ENCODE results near the gene CCDC157.

CCDC157 gene

DNA sequence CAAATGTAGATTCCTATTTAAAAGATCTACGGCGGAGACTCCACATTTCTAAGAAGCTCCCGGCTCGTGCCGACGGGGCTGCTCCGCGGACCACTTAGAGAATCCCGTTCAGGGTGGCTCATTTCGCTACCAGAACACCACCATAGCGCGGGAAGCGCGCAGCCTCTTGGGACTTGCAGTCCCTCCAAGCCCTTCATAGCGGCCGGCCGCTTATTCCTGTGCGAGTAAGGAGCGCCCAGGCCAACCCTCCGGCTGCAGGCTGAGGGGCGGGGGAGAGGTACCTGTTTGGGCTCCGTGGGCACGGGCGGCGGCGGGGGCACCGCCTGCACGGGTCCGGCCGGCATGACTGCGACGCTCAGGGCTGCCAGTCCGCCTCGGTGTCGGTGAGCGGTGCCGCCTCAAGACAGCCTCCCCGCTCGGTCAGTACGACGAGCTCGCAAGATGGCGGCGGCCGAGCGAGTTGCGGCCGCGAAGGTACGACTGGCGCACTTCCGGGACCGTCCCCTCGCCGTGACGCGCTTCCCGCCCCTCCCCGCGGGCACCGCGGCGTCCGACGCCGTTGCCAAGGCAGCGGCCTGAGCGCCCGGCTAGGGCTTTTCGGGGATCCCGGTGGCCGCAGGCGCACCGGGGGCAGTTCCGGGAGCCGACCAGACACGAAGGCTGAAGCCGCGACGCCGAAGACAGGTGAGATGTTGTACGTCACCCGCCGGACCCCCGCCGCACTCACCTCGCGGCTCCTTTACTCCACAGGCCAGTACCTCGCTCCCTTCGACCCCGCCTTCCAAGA is at the start of gene CCDC157, which contains the start of gene SF3A1:
Gene CCDC157, plus strand, starts transcription at position 559 of the 787 bp plus-strand sequence. CDS start 8,994 bp downstream, outside the sequence.
Gene SF3A1, minus strand, starts transcription at position 446 of the 787 bp plus-strand sequence. Its CDS starts 102 bp downstream, at position 344.
- DNase-seq, result peak; percentile 96

DNA sequence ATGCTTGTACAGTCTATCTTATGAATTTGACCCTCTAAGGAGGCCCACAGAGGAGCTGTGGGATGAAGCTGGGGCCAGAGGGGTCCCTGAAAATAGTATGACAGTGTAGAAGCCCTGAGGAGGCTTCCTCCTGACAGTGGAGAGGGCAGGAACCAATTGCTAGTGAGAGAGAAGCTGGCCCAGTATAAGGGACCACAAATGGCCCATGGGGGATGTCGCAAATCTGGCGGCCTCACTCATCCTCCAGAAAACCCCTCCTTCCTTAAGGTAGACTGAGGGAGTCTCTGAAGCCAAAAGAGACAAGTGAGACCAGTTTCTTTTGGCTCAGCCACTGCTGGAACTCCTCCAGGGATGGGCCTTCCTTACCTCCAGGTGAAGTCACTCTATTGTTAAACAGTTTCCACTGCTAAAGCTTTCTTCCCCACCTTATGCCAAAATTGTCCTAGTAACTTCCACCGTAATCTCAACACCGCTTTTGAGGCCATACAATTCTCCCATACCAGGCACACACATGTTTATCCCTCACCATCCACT is 49.7 kb upstream of the CCDC157 start:
- no peak for DNase-seq

- DNase-seq, result peak; percentile 71
These were observed 48.7 kb upstream of the CCDC157 start for GRCh38 chr22:30308093-30308492.

- DNase-seq, result no peak
These were observed 48.1 kb upstream of the CCDC157 start for GRCh38 chr22:30308518-30309230.

GRCh38 chr22:30309951-30310741 is 46.7 kb upstream of the CCDC157 start:
- no peak for DNase-seq

- DNase-seq, result no peak
These were observed 45.7 kb upstream of the CCDC157 start for GRCh38 chr22:30310881-30311771.

DNA sequence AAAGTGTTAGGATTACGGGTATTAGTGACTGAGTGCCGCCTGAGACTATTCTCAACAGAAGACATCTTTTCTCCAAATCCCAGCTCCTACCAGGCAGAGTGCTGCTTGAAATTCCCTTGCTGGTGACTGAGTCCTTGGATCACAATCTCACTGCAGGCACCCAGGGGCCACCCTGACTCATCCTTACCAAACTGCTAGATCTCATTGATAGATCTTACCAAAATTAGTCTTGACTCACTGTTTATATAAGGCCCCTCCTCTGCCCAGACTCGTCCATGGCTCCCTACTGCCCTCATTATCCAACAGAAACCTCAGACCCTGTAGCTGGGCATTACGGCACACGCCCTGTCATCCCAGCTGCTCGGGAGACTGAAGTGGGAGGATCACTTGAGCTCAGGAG is 44.8 kb upstream of the CCDC157 start:
- DNase-seq, result no peak

- no peak for DNase-seq
These were observed 43.1 kb upstream of the CCDC157 start for GRCh38 chr22:30313527-30314363.

DNA sequence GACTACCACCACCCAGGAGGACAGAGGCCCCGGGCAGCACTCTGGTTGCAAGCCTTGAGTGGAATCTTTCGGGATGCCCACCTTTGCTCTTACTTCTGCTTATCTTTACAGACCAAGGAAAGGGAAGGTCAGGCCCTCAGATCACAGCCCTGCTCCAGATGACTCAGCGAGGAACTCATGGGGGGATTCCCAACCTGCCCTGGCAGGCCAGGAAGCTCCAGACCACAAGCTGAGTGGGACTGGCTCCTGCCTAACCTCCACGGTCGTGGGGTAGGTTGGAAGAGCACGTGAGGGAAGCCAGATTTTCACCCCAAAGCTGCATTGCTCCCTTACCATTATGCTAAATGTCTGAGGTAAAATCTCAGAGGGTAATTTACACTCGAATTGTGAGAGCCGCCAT is 41.9 kb upstream of the CCDC157 start:
- peak; percentile 81 for DNase-seq

- no peak for DNase-seq
These were observed 40.7 kb upstream of the CCDC157 start for GRCh38 chr22:30315962-30316576.

- no peak for DNase-seq
These were observed 39.0 kb upstream of the CCDC157 start for GRCh38 chr22:30317778-30318177.

GRCh38 chr22:30318799-30319419 is 37.9 kb upstream of the CCDC157 start:
- no peak for DNase-seq

DNA sequence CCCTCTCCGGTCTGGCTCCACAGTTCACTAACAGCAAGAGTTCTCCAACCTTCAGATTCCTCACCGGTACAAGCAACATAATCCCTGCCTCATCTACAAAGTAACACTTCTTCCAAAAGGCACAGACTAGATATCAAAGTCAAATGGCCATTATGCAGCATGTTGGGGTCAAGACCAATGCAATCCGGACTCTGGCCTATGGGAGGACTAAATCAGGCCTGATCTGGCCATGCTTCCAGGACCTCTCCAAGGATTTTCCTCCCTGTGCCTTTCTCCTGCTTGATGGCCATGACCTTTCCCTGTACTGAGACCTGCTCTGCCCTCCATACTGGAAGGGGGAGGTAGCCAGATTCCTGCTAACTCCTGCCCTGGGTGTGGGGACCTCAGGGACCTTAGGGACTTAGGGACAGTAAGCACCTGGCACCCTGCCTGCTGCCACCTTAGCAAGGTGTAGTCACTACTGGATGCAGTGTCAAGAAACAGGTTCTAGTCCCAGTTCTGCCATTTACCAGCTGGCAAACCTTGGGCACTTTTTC is 36.7 kb upstream of the CCDC157 start:
- DNase-seq, result no peak

GRCh38 chr22:30321461-30321860 is 35.3 kb upstream of the CCDC157 start:
- no peak for DNase-seq

DNA sequence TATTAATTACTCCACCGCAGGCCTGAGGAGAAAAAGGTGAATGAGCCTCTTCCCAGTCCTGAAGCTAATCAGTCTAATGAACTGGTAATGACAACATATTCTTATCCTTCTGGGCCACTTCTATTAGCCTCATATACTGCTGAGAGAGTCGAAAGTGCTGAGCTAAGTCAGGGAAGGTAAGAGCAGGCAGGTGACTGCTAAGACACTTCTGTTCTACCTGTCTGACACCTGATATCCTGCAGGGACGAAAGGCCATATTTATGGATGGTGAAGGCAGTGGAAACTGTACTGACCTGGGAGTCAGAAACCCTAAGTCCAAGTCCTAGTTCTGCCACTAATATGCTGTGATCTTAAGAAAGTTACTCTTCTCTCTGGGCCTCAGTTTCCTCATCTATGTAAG is 33.6 kb upstream of the CCDC157 start:
- no peak for DNase-seq

GRCh38 chr22:30324014-30324730 is 32.6 kb upstream of the CCDC157 start:
- DNase-seq, result no peak

- peak; percentile 80 for DNase-seq
These were observed 31.6 kb upstream of the CCDC157 start for GRCh38 chr22:30325065-30325720.

DNA sequence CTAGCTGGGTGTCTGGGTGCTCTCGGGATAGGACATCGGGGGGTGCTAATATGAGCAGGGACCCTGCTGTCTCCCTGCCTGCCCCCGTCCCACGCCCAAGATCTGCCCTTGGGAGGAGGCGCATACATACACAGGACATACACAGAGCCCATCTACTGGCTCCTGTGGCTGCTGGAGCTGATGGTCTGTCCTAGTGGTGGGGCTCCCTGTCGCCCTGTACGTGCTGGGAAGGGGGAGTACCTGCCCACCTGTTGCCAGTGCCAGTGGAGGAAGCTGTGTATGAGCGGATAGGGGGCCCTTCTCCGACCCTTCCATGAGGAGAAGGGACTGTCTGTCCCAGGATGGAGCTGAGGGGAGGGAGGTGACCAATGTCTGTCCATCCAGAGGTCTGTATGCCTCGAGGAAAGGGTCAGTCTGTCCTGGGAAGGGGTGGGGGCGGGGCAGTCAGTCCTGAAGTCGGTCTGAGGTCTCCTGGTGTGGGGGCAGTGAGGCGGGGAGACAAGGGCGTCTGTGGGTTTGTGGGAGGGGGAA is 31.0 kb upstream of the CCDC157 start:
- no peak for DNase-seq

Data from islet precursor cell (in vitro differentiated cells).